Putamen (tissue), 1 donor: ENCODE data around the gene NCL.

Experiments
- DNase-seq: peaks from one replicate; pipeline ENCODE4 v3.0.0-alpha.2; 2016; ENCODE audit warnings: low spot score

The NCL gene, protein sequence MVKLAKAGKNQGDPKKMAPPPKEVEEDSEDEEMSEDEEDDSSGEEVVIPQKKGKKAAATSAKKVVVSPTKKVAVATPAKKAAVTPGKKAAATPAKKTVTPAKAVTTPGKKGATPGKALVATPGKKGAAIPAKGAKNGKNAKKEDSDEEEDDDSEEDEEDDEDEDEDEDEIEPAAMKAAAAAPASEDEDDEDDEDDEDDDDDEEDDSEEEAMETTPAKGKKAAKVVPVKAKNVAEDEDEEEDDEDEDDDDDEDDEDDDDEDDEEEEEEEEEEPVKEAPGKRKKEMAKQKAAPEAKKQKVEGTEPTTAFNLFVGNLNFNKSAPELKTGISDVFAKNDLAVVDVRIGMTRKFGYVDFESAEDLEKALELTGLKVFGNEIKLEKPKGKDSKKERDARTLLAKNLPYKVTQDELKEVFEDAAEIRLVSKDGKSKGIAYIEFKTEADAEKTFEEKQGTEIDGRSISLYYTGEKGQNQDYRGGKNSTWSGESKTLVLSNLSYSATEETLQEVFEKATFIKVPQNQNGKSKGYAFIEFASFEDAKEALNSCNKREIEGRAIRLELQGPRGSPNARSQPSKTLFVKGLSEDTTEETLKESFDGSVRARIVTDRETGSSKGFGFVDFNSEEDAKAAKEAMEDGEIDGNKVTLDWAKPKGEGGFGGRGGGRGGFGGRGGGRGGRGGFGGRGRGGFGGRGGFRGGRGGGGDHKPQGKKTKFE

DNA sequence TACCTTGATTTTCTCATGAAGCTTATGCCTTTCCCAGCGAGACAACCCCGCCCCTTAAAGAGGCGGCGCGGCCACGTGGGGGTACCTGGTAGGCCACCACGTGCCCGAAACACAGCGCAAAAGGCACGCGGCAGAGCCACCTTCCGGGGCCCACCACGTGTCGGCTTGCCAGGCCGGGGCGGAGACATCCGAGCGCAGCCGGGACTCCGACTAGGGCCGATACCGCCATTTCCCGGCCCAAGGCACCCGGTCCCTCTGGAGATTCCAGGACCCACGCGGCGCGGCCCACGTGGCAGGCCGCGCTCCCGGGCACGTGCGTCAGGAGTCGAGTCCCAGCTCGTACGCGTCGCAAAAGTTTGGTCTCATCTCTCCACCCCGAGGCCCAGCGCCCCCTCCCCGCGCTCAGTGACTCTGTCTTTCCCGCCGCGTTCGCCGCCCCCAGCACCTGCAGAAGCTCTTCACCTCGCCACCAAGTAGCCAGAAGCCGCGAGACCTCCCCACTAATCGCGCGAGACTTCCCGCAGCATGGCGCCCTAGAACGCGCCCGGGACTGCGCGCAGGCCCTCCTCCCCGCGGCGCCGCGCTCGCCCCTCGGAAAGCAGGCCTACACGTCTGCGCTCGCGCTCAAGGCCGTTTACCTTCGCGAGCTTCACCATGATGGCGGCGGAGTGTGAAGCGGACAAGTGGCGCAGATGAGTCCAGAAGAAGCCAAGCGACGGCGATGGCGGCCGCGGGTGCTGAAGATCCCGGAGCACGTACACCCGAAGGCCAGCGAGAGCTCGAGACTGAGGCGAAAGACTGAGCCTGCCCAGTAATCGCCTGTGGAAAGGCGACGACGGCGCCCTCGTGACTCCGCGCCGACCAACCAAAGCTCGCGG is at the start of gene NCL:
Gene NCL (minus strand): TSS at position 787 of the 878 bp plus-strand sequence. CDS start 131 bp downstream, at position 656.
- DNase-seq = peak; percentile 53

DNA sequence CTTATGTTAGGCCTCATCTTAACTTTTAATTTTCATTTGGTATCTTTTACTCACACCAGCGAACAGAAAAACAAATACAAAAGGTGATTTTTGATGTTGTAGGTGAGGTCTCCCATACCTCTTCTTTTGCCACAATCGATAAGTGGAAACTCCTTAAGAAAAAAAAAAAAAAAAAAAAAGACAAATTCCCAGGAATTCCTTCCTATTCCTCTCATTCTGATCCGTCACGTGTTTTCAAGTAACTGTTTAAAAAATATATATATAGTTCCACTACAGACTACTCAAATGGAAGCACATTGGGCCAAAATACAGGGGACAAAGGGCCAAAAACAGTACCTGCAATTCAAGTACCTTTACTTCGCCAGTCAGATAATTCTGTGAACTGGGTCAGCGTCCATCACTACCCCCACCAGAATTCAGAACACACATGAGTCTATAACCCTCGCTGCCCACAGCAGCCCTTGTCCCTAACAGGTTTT is 49.5 kb upstream of the NCL start:
- no peak for DNase-seq

DNA sequence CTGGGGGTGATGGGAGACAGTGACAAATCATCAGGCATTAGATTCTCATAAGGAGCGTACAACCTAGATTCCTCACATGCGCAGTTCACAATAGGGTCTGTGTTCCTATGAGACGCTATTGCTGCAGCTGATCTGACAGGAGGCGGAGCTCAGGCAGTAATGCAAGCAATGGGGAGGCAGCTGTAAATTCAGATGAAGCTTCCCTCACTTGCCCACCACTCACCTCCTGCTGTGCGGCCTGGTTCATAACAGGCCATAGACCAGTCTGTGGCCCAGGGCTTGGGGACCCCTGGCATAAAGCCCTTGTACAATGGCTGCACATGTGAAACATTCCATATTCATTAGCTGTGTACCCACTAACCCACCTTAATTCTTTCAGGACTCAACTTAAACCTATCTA is 47.9 kb upstream of the NCL start:
- DNase-seq = peak; percentile 80

DNA sequence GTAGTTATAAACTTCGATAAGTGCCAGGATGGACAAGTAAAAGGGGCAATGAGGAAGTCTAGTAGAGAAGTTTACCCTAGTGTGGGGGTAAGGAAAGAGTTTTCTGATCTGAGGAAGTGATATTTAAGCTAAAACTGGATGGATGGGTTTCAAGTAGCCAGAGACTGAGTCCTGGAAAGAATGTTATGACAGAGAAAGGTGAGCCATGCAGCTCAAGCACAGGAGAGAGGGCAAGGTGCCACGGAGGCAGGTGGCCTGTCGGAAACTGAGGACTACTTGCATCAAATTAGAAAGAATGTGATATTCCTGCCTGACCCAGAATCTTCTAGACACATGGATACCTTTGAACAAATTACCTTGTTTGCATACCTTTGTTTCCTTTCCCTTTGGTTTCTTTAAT is 39.5 kb upstream of the NCL start:
- no peak for DNase-seq

DNA sequence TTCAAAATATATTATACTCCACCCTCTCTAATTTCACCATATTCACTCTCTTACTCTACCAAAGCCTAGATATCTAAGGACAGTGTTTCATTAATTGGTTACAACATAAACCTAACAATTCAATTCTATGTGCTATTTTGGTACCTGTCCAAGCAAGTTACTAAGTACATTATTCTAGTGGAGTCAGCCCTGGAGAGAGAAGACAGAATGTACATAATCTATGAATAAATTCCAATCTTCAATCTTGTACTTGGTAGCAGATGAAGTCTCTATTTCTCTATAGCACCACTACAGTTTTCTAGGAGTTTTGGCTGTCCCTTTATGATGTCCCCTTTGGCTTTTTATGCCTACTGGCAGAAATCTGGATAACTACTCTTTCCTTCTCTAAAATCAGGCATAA is 38.3 kb upstream of the NCL start:
- DNase-seq = no peak

DNA sequence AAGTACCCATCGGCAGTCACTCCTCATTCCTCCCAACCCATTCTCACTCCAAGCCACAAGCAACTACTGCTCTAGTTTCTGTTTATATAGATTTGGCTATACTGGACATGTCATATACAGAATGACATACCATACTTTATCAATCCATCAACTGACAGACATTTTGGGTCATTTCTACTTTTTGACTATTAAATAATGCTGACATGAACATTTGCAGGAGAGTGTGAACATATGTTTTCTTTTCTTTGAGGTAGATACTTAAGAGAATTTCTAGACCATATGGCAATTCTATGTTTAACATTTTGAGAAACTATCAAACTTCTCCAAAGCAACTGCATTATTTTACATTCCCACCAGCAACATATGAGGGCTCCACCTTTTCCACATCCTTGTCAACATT is 33.4 kb upstream of the NCL start:
- DNase-seq = no peak

DNA sequence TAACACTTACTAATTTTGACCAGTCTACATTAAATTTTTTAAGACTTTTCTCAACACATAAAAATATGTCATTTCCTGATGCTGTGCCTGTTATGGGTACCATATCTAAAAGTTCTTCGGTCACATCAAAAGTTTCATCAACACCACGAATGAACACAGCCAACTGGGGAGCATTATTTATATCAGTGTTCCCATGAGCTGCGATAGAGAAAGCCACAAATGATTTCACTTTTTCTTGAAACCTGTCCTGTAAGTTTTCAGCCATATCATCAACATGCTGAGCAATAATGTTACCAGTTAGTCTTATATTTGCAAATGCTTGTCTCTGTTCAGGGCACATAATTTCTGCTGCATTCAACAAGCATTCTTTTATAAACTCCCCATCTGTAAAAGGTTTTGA is 30.4 kb upstream of the NCL start:
- DNase-seq = no peak

DNA sequence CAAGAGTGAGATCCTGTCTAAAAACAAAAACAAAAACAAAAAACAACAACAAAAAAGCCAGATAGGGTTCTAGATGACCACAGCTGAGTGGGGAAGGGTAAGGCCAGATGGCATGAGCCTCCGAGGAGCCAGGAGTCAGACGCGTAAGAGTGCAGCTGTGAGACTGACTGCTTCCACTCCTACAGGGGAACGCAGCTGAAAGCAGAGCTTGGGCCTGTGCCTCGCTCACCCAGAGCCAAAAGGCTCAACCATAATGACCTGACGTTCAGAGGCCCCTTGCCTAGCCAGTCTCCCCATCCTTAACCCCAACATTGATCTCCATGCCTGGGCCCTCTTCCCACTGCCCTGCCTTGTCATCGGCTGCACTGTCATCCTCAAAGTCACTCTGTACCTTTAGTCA is 26.5 kb upstream of the NCL start:
- no peak for DNase-seq

DNA sequence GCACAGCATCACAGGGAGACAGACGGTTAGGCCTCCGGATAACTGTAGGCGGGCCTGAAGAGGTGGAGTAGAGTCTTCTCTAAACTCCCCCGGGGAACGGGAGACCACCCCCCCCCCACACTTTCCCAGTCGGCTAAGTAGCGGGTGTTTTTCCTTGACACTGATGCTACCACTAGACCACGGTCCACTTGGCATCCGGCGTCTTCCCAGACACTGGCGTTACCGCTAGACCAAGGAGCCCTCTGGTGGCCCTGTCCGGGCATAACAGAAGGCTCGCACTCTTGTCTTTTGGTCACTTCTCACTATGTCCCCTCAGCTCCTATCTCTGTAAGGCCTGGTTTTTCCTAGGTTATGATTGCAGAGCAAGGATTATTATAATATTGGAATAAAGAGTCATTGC is 25.7 kb upstream of the NCL start:
- no peak for DNase-seq

DNA sequence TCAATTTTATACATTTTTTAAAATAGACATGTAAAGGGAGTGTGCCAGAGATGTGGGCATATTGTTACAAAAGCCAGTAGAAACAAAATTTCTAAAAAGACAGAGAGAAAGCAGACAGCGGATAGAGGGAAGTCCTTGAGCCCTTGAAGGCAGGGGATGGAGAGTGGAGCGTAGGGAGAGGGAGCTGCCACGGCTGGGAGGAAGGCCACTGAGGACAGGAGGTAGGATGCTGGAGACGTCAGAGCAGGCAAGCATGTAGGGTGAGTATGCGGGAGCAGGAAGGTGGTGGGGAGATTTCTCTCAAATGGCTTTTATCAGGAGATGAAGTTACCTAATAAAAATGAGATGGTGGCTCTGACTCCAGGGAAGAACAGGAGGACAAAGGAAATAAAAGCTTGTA is 24.0 kb upstream of the NCL start:
- DNase-seq = no peak

DNA sequence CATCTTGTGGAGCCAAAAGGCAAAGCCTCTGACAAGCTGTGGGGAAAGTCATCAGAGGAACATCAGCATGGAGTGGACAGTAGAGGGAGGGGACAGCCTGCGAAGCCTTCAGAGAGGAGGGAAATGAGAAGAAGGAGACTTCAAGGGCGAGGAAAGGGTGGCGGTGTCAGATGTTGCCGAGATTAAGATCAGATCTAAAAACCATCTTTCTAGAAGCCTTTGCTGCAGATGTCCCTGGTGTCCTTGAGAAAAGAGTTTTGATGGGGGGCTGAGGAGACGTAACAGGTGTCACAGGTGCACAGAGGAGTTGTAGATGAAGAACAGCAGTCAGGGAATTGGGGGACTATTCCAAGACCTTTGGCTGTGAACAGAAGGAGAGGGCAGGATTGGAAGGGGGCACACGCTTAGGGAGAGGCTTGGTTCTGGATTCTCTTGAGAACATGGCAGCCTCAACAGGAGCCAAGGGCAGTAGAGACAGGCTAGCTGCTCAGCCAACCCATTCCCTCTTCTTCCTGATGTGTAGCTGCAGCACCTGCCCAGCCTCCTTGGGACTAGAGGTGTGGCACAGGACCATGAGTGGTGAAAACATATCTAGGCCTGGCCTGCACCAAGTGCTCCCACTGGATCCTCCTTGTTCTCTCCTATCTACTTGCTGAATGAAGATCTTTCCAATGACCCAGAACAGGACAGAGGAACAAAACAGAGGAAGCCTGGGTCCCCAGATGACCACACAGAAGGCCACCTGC is 22.7 kb upstream of the NCL start:
- no peak for DNase-seq

DNA sequence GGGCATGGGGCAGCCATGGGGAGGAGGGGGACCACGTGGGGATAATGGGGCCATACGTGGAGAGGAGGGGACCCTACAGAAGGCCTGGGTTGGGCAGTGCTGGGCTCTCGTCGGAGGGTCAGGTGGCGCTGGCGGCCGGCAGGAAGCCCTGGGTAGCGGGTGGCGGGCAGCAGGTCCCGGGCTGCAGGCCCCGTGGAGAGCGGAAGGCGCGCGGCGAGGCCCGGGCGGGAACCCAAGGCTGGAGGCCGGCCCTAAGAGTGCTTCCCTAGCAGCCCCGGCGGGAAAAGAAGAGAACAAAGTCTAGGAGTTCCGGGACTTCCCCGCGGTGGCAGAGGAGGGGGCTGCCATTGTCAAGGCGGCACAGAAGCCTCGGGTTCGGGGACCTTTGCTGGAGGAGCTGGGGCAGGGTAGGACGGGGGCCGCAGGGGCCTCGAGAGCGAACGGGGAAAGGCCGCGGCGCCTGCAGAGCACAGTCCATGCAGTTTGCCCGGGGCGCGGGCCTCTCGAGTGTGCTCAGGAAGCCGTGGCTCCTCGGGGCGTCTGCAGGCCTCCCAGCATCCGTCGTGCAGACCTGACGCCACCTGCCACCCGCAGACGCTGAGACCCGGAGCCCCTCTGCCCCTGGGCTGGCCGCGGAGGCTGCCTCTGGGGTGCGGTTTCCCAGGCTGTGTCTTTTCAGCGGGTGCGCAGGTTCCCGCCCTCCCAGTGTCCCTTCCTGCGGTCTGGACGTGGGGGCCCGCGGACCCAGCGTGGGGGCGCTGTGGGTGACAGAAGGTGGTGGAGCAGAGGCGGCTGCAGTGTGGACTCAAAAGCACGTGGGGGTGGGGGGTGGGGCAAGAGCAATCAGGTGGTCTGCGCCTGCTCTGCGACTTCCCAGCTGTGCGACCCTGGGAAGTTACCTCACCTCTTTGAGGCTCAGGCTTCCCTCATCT is 19.4 kb upstream of the NCL start:
- no peak for DNase-seq

DNA sequence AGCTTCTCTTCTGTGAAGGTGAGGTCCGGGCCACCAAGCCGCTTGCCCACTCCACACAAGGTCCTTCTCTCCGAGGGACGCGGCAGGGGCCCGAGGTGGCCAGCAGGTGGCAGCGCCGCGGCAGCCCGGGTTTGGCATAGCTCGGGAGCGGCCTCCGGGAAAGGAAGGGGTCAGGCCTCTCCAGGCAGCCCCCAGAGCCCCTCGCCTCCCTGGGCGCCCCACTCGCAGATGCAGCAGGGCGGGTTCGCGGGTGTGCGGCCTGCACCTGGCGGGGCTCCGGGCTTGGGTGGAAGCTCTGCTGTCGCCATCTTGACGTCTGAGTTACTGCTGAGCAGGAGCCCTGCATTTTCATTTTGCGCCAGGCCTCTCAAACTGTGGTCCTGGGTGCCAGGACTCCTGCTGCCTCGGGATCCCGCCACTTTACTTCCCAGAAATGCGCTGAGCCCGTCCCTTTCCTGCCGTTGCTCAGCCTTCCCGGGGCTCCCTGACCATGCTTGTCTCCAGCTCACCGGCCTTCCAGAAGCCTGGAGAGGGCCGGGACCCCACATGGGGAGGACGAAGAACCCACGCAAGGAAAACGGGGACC is 18.6 kb upstream of the NCL start:
- peak; percentile 34 for DNase-seq

DNA sequence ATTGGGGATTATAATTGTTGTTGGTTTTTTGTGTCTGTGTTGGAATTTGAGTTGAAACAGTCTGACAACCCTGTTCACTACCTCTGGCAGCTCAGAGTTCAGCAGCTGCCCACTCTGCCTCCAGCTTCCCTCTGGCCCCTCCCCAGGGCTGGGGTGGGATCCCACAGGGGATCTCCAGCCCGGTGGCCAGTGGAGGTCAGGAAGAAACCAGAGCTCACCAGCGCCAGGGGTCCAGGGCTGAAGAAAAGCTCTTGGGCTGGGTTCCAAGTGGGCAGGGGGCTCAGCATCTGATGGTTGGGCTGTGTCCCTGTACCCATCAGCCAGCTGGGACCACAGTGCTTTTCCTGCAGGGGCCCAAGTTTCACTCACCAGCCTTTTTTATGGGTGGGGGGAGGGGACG is 16.5 kb upstream of the NCL start:
- DNase-seq = no peak

DNA sequence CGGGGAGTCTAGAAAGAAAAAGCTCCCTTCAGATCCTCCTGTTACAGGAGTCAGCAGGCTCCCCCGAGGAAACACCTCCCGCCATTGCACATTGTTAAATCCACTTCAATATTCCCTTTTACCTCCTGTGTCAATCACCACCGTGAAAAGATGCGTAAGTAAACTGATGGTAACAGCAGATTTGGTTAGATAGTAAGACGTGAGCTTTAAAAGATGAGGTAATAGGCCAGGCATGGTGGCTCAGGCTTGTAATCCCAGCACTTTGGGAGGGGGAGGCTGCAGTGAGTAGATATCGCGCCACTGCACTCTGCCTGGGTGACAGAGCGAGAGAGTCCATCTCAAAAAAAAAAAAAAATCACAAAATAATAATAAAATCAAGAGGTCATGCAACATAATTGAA is 15.2 kb upstream of the NCL start:
- no peak for DNase-seq

DNA sequence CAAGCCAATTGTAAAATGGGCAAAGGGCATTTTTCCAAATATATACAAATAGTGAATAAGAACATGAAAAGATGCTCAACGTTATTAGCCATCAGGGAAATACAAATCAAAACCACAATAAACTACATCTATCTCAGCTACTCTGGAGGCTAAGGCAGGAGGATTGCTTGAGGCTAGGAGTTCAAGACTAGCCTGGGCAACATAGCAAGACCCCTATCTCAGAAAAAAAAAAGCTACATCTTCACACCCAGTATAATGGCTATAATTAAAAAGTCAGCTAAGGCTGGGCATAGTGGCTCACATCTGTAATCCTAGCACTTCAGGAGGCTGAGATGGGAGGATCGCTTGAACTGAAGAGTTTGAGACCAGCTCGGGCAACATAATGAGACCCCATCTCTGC is 12.6 kb upstream of the NCL start:
- DNase-seq = no peak

DNA sequence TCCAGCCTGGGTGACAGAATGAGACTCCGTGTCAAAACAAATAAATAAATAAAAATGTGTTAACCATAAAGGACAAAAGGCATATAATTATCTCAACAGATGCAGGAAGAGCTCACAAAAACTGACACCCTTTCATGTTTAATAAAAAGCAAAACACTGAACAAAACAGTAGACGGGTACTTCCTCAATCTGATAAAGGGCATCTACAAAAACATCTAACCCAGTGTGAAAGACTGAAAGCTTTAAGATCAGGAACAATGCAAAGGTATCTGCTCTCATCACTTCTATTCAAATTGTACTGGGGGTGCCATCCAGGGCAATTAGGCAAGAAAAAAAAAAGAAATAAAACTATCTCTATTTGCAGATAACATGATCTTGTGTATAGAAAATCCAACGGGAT is 11.7 kb upstream of the NCL start:
- no peak for DNase-seq

DNA sequence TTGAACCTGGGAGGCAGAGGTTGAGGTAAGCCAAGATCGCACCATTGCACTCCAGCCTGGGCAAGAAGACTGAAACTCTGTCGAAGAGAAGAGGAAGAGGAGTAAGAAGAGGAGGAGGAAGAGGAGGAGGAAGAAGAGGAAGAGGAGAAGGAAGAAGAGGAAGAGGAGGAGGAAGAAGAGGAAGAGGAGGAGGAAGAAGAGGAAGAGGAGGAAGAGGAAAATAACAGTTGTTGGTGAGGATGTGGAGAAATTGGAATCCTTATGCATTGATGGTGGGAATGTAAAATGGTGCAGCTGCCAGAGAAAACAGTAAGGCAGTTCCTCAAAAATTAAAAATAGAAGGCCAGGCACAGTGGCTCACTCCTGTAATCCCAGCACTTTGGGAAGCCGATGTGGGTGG is 8.5 kb upstream of the NCL start:
- no peak for DNase-seq

DNA sequence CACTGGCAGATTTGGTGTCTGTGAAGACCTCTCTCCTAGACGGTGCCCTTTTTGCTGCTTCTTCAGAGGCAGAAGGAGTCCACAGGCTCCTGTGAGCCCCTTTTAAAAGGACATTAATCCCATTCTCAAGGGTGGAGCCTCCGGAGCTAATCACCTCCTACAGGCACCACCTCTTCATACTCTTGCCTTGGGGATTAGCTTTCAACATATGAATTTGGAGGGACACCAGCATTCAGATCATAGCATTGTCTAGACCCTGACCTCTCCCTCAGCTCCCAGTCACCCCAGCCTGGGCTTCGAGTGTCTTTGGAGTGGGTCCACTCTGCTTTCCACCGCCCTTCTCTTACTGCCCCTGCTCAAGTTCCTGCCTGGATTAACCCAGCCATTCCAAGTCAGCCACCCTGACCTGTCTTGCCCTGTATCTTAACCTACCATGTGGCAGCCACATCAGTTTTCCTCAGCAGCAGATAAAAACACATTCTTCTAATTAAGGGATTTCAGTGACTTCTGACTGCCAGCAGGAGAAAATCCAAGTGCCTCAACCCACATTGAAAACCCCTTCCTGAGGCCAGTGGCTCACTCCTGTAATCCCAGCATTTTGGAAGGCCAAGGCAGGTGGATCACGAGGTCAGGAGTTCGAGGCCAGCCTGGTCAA is 6.1 kb upstream of the NCL start:
- no peak for DNase-seq

DNA sequence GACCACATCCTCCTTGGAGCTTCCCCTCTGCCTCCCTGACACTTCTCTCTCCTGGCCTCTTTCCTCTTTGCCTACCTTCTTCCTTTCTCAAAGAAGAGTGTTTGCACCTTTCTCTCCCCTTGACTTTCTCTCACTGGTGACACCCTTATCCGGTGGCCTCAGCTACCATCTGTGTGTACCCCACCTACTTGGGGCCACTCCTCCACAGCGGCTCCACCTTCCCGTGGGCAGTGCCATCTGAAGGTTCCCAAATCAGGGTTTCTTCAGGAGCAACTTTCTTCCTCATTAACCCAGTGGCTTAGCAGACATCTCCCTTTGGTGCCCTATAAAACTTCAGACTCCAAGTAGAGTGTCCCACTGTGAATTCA is 5.3 kb upstream of the NCL start:
- no peak for DNase-seq
